Panc1 (cell line): ENCODE data around the gene CXCR6.

Experiments
- TCF7L2 ChIP-seq: IDR thresholded peaks from 2 replicates; pipeline ENCODE4 v1.6.1; 2011; ENCODE audit warnings: mild to moderate bottlenecking, low read depth, low read length, inconsistent platforms
- TF ChIP-seq, protein P1 (sequence below): fragments of 450-650 bp; IDR thresholded peaks from 2 replicates; pipeline ENCODE4 v1.5.1; 2017; ENCODE audit warnings: mild to moderate bottlenecking

DNA sequence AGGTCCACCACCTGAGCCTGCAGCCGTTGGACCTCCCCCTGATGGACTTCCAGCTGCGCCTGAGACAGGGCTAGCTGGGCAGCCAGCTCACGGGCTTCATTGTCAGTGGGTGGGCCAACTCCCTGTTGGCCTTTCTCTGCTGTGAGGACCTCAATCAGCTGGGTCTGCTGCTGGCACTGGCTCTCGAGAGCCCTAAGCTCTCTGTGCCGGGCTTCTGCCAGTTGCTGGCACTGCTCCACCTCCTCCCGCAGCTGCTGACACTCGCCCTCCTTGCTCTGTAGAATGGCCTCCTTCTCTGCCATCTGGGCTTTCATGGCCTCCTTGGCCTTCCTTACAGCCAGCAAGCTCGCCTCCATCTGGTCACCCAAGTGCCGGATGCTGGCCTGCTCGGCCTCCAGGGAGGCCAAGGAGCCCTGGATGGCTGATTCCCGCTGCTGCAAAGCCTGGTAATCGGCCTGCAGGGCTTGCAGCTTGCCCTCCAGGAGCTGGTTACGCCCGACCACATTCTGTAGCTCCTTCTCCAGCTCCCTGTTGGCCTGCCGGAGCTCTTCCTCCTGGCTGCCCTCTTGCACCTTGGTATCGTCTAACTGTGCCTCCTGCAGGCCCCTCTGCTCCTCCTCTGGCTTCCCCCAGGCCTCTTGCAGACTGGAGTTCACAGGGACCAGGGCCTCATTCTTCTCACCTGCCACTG lies 23.8 kb downstream of the CXCR6 start:
- TF ChIP-seq, protein P1, sequence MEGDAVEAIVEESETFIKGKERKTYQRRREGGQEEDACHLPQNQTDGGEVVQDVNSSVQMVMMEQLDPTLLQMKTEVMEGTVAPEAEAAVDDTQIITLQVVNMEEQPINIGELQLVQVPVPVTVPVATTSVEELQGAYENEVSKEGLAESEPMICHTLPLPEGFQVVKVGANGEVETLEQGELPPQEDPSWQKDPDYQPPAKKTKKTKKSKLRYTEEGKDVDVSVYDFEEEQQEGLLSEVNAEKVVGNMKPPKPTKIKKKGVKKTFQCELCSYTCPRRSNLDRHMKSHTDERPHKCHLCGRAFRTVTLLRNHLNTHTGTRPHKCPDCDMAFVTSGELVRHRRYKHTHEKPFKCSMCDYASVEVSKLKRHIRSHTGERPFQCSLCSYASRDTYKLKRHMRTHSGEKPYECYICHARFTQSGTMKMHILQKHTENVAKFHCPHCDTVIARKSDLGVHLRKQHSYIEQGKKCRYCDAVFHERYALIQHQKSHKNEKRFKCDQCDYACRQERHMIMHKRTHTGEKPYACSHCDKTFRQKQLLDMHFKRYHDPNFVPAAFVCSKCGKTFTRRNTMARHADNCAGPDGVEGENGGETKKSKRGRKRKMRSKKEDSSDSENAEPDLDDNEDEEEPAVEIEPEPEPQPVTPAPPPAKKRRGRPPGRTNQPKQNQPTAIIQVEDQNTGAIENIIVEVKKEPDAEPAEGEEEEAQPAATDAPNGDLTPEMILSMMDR, result no peak
- TF ChIP-seq TCF7L2, result no peak
